DND-41 (cell line): Measurements from ENCODE around the gene FBL.

Experiments
- CTCF ChIP-seq: IDR thresholded peaks from 2 replicates; pipeline ENCODE4 v1.5.1; 2012; ENCODE audit warnings: borderline replicate concordance, low read length, moderate library complexity, mild to moderate bottlenecking; ENCODE audit not compliant: poor library complexity, severe bottlenecking; ENCODE audit errors: extremely low read depth
- EZH2 ChIP-seq: IDR thresholded peaks from 3 replicates; pipeline ENCODE4 v1.6.1; 2012; ENCODE audit warnings: borderline replicate concordance, low read depth, mild to moderate bottlenecking, moderate library complexity, low read length, inconsistent platforms; ENCODE audit not compliant: severe bottlenecking

DNA sequence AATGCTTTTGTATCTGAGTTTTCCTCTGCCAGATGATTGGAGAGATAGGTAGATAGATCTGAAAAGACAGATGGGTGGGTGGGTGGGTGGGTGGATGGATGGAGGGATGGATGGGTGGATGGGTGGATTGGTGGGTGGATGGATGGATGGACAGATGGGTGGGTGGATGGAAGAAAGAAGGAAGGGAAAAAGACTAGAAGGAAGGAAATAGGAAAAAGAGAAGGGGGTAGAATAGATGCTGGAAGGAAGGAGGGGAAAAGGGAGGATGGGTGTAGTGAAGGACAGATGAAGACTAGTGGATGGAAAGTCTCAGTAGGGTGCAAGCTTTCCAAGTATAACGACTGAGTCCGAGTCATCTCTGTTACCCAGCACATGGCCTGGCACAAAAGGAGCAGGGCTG is 19.0 kb upstream of the FBL start:
- TF ChIP-seq CTCF (no peak), EZH2 (no peak)
